Esophagus muscularis mucosa (tissue), 4 donors: ENCODE measurements around the gene FOXK1. TPM values are rescaled to one million over a fixed set of nuclear protein-coding genes. Genes with fewer than 3 reads are reported as not detected.

Experiments
- DNase-seq: peaks from one replicate; pipeline ENCODE4 v3.0.0-alpha.2; 2017; ENCODE audit errors: extremely low spot score
- H3K27ac ChIP-seq, 4 donors: fragments of 200-600 bp; sonication (generic); replicated peaks in 1 of 4; 1 replicate in 3 of 4; 2 replicates in 1 of 4; pipeline ENCODE4 v1.5.1; 2016 to 2019; ENCODE audit warnings: mild to moderate bottlenecking in 1 of 4
- H3K27me3 ChIP-seq, 4 donors: fragments of 200-600 bp; sonication (generic); one replicate each; pipeline versions ENCODE4 v1.5.1 to v1.6.0; 2016 to 2019
- H3K36me3 ChIP-seq, 4 donors: fragments of 200-600 bp; sonication (generic); one replicate each; pipeline ENCODE4 v1.5.1; 2016 to 2019
- H3K4me1 ChIP-seq, 4 donors: fragments of 200-600 bp; sonication (generic); one replicate each; pipeline ENCODE4 v1.5.1; 2016 to 2019
- H3K4me3 ChIP-seq, 4 donors: fragments of 200-600 bp; sonication (generic); 1 replicate in 2 of 4; 2 replicates in 2 of 4; pipeline ENCODE4 v1.5.1; 2016 to 2019; ENCODE audit warnings: mild to moderate bottlenecking in 4 of 4, moderate library complexity in 1 of 4
- H3K9me3 ChIP-seq, 4 donors: fragments of 200-600 bp; sonication (generic); 1 replicate in 3 of 4; 2 replicates in 1 of 4; pipeline ENCODE4 v1.5.1; 2016 to 2019
- EP300 ChIP-seq: sonication (generic); formaldehyde crosslinking; IDR thresholded peaks from one replicate; pipeline ENCODE4 v1.6.1; 2017; ENCODE audit warnings: antibody characterized with exemption
- POLR2A ChIP-seq: fragments of 450-650 bp; IDR thresholded peaks from one replicate; pipeline ENCODE4 v1.6.1; 2017; ENCODE audit warnings: antibody characterized with exemption, moderate library complexity, mild to moderate bottlenecking, low read depth
- POLR2AphosphoS5 ChIP-seq, 2 donors: sonication (generic); formaldehyde crosslinking; IDR thresholded peaks; one replicate each; pipeline ENCODE4 v1.6.1; 2017; ENCODE audit warnings: antibody characterized with exemption in 2 of 2
- WGBS: methylation state at CpG from one replicate; pipeline ENCODE4 v1.1.5; 2018; 5-methylcytosine and 5-hydroxymethylcytosine counted together
- intact Hi-C: fragments of 100-400 bp; cut with DNase I; formaldehyde crosslinking; loops from one replicate; pipeline ENCODE4 v1.15.1; 2023
- total RNA-seq, 4 donors: library from RNA; depleted of rRNA; stranded (reverse); fragments of >200 nt; gene quantifications; one replicate each; pipeline versions ENCODE4 v1.1.0 to v1.2.1, GENCODE V29; 2016
- TF ChIP-seq, protein P1 (sequence below), 3 experiments: fragments of 200-600 bp in 2 of 3; fragments of 450-650 bp in 1 of 3; sonication (generic) in 2 of 3; IDR thresholded peaks; one replicate each; pipeline ENCODE4 v1.5.1; 2017 to 2019; ENCODE audit warnings: antibody characterized with exemption in 3 of 3, mild to moderate bottlenecking in 2 of 3, moderate library complexity in 1 of 3

FOXK1 gene
- total RNA-seq, 4 donors from 2014 or later = 23.4 to 46.1 (median 36.3) TPM

DNA sequence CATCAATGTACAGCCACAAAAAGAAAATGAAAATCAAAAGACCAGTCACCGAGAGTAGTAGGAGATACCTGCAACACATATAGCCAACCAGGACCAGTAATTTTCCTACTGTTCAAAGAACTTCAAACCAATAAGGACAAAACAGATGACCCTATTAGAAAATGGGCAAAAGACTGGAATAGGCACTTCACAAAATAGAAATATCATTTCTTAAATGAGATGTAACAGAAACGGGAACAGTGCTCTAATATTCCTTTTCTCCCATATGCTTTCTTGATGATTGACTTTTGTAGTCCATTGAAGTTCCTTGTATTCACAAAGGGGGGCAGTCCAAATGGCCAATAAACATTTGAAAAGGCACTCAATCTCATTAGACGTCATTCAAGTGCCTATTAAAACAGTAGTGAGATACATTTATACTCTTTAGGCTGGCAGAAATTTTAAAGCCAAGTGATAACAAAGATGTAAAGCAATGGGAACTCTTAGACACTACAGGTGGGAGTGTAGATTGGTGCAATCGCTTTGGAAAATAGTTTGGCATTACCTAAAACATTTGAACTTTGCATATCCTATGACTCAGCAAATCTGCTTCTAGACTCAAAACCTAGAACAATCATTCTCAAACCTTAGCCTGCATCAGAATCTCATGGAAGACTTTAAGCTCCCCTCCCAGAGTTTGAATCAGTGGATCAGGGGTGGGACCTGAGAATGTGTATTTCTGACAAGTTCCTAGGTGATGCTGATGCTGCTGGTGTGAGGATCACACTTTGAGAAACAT lies 24.3 kb upstream of the FOXK1 start:
- H3K27ac ChIP-seq = no peak overlapping the region
- no peaks in the 10 kb centered on the region for H3K27me3 ChIP-seq
- no peak for DNase-seq
- H3K36me3 ChIP-seq = no peaks in the 10 kb centered on the region
- no peak overlapping the region for H3K4me3 ChIP-seq
- H3K9me3 ChIP-seq = peaks cover 0 to 10% (median 2%) of the 10 kb centered on the region in 4 donors
- TF ChIP-seq POLR2AphosphoS5 (IDR thresholded peaks at IDR 0.05) (no peak), POLR2A (no peak), EP300 (no peak)
- TF ChIP-seq, protein P1, sequence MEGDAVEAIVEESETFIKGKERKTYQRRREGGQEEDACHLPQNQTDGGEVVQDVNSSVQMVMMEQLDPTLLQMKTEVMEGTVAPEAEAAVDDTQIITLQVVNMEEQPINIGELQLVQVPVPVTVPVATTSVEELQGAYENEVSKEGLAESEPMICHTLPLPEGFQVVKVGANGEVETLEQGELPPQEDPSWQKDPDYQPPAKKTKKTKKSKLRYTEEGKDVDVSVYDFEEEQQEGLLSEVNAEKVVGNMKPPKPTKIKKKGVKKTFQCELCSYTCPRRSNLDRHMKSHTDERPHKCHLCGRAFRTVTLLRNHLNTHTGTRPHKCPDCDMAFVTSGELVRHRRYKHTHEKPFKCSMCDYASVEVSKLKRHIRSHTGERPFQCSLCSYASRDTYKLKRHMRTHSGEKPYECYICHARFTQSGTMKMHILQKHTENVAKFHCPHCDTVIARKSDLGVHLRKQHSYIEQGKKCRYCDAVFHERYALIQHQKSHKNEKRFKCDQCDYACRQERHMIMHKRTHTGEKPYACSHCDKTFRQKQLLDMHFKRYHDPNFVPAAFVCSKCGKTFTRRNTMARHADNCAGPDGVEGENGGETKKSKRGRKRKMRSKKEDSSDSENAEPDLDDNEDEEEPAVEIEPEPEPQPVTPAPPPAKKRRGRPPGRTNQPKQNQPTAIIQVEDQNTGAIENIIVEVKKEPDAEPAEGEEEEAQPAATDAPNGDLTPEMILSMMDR (IDR thresholded peaks at IDR 0.05) = no peak
- intact Hi-C loops = no loop called here
- 77% methylated on average over 4 of the region's 4 CpGs for WGBS
- H3K4me1 ChIP-seq = peaks cover 3 to 13% (median 9%) of the 10 kb centered on the region in 4 donors

DNA sequence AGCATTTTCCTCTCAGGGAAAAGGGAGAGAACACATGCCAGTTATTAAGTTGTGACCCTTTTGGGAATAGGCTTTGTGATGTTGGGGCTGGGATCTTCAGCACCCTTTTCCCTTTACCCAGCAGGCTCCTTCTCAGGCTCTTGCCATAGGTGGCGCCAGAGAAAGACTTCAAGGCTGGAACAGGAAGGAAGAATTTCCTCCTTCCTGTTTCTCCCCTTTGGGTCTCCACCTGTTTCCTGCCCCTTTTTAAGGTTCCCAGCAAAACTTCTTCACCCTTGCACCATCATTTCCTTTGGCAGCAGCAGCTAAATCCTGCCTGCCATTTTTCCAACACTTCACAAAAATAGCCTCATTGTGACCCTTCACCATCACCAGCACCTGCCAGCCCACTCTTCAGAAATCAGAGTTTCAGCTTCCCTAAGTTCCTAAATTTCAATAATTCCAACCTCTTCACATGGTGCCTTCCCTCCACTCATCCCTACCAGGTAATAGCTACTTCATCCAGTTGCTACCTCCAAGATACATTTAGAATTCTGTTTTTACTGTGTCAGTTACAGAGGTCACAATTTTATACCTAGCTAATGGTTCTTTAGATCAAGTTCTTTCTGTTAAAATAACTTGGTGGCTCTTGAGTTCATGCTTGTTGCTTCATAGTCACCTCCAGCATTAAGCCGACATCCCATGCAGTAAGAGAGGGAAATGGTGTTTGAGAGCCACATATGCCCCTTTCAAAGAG lies 22.4 kb upstream of the FOXK1 start:
- WGBS = 86% methylated on average over 2 of the region's 2 CpGs
- peaks cover 3 to 13% (median 10%) of the 10 kb centered on the region in 4 donors for H3K4me1 ChIP-seq
- H3K36me3 ChIP-seq = no peaks in the 10 kb centered on the region
- peaks cover 0 to 10% (median 2%) of the 10 kb centered on the region in 4 donors for H3K9me3 ChIP-seq
- TF ChIP-seq EP300 = no peak
- TF ChIP-seq, protein P1 (IDR thresholded peaks at IDR 0.05) = peak in 1 of 3 experiments; percentile 13
- H3K27me3 ChIP-seq = no peaks in the 10 kb centered on the region
- no peak overlapping the region for H3K4me3 ChIP-seq
- H3K27ac ChIP-seq = no peak overlapping the region
- intact Hi-C loops = no loop called here
- no peak for DNase-seq

DNA sequence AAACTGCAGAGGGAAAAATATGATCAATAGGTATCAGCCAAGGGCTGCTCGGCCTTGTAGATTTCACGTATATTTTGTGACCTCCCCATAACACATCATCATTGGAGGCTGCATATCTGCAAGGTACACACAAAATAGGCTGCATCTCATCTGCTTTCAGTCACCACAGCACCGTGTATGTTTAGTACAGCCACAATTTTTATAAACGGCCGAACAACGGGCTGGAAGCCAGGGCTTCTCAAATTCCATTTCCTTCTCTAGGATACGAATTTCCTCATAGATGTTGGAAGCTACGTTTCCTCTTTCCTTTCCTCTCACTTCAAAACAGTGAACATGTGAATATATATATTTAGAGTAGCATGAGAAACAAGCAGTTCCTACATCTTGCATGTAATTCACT lies 20.2 kb upstream of the FOXK1 start:
- 21% methylated on average over 8 of the region's 8 CpGs for WGBS
- TF ChIP-seq EP300 (no peak), POLR2AphosphoS5 (IDR thresholded peaks at IDR 0.05) (no peak), POLR2A (no peak)
- TF ChIP-seq, protein P1 (IDR thresholded peaks at IDR 0.05) = no peak
- no peak overlapping the region for H3K4me3 ChIP-seq
- H3K4me1 ChIP-seq = peaks cover 3 to 28% (median 26%) of the 10 kb centered on the region in 4 donors
- no peak for DNase-seq
- intact Hi-C loops = no loop called here
- H3K9me3 ChIP-seq = peaks cover 0 to 10% (median 2%) of the 10 kb centered on the region in 4 donors
- H3K27ac ChIP-seq = peak overlapping the region in 3 of 4 donors; percentile 23 to 44 (median 43)
- no peaks in the 10 kb centered on the region for H3K27me3 ChIP-seq
- no peaks in the 10 kb centered on the region for H3K36me3 ChIP-seq

DNA sequence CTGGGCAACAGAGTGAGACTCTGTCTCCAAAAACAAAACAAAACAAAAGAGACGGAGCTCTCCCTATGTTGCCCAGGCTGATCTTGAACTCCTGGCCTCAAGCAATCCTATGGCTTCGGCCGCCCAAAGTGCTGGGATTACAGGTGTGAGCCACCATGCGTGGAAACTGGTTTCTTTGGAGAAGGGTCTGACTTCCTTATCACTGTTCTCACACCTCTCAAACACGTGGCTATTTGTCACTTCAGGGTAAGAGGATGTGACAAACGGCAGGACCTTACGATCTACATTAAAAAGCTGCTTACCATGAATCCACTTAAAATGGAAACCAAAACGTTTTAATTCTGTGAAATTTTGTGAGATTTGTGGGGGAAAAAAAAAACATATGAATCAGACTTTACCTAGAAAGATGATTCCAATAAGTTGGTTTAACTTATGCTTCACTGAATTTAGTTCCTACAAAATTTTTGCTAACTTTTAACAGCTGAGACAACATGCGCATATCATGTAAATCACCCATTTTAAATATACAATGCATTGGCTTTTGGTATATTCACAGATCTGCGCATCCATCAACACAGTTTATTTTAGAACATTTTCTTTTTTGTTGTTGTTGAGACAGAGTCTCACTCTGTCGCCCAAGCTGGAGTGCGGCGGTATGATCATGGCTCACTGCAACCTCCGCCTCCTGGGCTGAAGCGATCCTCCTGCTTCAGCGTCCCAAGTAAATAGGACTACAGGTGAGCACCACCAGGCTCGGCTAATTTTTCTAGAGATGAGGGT lies 18.7 kb upstream of the FOXK1 start:
- no peak overlapping the region for H3K27ac ChIP-seq
- peaks cover 0 to 10% (median 2%) of the 10 kb centered on the region in 4 donors for H3K9me3 ChIP-seq
- no peak overlapping the region for H3K4me3 ChIP-seq
- H3K27me3 ChIP-seq = no peaks in the 10 kb centered on the region
- TF ChIP-seq EP300 (no peak), POLR2AphosphoS5 (IDR thresholded peaks at IDR 0.05) (no peak), POLR2A (no peak)
- TF ChIP-seq, protein P1 (IDR thresholded peaks at IDR 0.05) = no peak
- no peaks in the 10 kb centered on the region for H3K36me3 ChIP-seq
- no peak for DNase-seq
- peaks cover 3 to 37% (median 35%) of the 10 kb centered on the region in 4 donors for H3K4me1 ChIP-seq
- intact Hi-C loops = no loop called here
- 88% methylated on average over 17 of the region's 17 CpGs for WGBS
